ENCODE results near the gene TEAD1.

The TEAD1 gene

GRCh38 chr11:12768726-12769673, 94.8 kb downstream of the TEAD1 start:
- DNase-seq = no peak

DNA sequence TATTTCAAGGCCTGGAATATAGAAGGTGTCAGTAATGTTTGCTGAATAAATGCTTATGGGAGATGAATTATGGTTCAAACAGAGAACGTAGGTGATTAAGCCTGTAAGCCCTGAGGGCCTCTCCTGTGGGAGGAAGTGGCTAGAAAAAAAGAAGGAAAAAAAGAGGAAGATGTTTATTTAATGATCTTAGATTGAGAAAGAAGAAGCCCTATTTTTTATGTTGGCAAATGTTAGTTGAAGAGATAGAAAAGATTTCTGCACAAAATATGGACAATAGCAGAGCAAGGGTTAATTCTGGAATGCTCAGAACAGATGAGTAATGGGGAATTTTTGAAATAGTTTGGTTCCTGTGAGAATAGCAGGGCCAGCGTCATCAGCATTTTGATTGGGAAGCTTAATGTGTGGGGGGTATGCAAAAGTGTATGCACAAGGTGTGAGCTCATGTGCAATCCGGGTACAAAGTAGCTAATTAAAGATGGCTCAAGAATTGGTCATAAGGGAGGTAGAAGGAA, 95.7 kb downstream of the TEAD1 start:
- DNase-seq = no peak

- no peak for DNase-seq
These were observed 96.2 kb downstream of the TEAD1 start for GRCh38 chr11:12770435-12770834.

DNA sequence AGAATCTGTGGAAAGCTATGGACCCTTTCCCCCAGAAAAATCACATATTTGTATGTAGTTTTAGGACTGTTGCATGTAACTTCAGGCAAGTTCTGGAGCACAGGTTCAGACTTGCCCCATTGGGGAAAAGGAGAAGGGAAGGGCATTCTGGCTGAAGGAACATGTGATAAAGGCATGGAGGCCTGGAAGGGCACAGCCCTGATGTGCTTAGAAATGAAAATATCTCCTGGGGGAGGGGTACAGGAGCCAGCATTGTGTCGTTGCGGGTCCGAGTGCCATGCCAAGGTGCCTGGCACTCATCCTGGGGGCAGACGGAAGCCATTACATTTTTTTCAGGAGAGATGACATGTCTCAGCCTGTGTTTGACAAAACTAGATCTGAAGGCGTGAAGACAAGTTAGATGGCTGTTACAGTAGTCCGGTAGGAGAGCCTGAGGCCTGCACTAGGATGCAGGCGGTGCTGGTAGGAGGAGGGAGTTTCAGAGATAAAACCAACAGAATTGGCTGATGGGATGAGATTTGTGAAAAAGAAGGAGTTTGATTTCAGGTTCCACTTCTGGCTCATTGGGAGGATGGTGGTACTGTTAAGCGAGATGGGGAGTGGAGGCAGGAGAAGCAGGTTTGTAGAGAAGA, 96.9 kb downstream of the TEAD1 start:
- DNase-seq = no peak

DNA sequence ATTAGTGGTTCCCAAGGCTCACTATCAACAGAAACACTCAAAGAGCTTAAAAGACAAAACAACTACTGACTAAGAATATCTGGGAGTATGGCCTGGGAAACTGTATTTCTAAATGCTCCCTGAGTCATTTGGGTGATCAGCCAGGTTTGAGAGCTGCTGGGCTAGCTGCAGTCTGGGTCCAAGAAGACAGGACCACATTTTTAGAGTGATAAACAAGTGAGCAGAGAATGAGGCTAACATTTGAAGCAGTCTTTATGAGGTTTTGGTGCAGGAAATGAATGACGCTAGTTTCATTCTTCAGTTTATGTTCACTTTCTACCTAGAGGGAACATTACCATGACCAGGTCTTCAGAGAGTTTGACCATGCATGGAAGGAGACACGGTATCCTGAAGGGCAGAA, 97.7 kb downstream of the TEAD1 start:
- no peak for DNase-seq

DNA sequence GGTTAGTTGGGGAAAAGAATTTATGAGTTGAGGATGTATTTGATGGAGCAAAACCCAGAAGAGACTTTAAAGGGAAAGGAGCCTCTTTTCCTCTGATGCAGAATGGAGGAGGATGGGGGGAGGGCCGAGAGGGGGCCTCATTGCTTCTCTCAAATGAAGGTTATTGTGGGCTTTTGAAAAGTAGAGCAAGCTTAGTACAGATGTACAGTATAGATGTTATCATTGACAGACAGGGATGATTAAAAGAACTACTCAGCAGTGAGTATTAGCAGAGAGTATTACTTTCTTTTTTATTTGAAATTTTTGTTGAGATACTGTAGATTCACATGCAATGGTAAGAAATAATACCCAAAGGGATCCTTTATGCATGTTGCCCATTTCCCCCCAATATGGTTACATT, 98.1 kb downstream of the TEAD1 start:
- no peak for DNase-seq

- no peak for DNase-seq
These were observed 99.4 kb downstream of the TEAD1 start for GRCh38 chr11:12773591-12773990.

GRCh38 chr11:12775955-12776354, 101.7 kb downstream of the TEAD1 start:
- DNase-seq = no peak

- no peak for DNase-seq
These were observed 103.1 kb downstream of the TEAD1 start for GRCh38 chr11:12777208-12777874.

DNA sequence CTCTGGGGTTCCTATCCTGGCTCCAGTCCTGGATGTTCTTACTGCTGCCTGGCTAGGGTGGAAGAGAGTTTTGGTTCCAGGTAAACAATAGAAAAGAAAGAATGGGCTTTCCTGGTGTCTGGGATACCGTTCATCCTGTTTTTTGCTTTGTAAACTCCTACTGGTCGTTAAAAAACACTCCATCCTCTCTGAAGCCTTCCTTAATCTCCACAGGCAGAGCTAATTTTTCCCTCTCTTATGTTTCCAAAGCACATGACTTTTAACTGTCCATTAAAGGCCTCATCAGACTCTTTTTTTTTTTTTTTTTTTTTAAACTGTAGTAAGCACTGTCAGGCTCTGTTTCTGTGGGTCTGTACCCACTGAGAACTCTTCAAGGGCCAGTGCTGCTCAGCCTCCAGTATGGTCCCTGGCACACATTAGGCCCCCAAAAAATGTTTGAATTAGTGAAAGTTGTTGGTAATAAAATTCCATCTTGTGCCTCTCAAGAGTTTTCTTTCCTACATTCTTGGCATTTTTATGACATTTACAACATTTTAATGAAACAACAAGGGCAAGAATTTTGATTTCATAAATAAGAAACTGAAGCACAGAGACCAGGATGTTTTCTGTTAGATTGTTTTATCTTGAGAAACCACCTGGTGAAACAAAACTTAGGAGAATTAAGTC, 104.2 kb downstream of the TEAD1 start:
- DNase-seq = no peak

DNA sequence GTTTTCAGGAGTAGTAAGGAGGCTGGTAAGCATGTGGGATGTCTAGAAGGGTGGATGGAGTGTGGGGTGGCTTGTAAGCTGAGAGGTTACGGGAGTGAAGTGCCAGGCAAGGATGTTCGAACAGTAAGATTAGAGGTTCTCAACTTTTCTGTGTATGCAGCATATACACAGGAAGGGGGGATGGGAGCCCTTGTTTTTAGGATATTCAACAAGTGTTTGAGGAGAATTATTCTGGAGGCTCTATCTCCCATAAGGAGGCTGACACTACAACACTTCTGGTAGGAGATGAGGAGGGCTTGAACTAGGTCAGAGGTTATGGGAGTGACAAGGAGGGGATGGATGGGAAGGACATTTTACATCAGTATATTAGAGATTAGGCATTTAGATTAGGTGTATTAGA, 109.5 kb downstream of the TEAD1 start:
- DNase-seq = no peak

DNA sequence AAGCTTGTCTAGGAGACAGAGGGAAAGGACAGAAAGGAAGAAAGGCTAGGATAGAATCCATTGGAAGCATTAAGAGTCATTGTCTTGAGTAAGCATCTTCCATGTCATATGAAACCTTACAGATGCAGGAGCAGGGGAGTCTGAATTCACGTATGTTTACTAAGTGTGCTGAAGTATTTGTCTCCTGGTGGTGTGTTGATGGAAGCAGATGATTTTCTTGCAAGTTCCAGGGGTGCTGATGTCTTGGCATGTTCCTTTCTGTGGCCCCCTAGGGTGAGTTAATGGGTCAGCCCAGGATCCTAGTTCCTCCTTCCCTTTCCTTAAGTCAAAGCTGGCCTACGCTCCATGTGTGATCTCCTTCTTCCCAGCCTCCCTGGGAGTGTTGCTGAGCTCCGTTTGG, 110.2 kb downstream of the TEAD1 start:
- DNase-seq = no peak

DNA sequence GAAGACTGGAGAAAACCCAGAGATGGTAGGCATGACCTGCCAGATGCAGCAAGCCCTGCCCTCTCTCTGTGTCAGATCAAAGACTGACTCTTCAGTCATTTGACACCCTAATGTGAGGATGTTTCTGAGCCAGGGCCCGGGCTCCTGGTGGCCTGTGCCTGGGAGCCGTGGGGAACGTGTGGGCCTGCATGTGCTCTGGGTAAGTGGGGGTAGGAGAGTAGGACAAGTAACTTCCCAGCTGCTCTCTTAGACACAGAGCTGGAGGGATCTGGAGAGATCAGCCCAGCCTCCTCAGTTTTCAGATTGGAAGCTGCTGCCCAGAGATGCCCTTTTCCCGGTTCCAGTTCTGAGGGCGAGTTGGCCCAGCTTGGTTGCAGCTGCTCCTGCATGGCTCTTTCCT, 110.8 kb downstream of the TEAD1 start:
- no peak for DNase-seq

- peak; percentile 68 for DNase-seq
These were observed 111.7 kb downstream of the TEAD1 start for GRCh38 chr11:12785901-12786300.

DNA sequence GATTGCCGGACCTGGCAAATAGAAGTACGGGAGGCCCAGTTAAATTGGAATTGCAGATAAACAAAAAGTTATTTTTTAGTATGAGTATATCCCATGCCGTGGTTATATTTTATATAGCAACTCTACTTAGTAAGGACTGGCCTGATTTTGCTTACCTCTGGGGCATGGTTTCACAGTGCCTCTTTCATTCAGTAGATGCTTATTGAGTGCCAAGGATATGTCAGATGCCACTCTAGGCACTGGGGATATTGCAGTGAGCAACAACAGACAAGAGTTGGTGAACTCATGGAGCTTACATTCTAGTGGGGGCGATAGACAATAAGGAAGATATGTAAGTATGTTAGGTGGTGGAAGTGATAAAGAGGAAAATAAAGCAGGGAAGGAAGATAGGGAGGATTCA, 112.2 kb downstream of the TEAD1 start:
- no peak for DNase-seq

- no peak for DNase-seq
These were observed 112.7 kb downstream of the TEAD1 start for GRCh38 chr11:12786891-12787290.

- DNase-seq = no peak
These were observed 113.6 kb downstream of the TEAD1 start for GRCh38 chr11:12787847-12788246.

GRCh38 chr11:12789054-12789453, 114.8 kb downstream of the TEAD1 start:
- no peak for DNase-seq

GRCh38 chr11:12789596-12790215, 115.5 kb downstream of the TEAD1 start:
- DNase-seq = no peak

- DNase-seq = no peak
These were observed 116.8 kb downstream of the TEAD1 start for GRCh38 chr11:12790861-12791616.

DNA sequence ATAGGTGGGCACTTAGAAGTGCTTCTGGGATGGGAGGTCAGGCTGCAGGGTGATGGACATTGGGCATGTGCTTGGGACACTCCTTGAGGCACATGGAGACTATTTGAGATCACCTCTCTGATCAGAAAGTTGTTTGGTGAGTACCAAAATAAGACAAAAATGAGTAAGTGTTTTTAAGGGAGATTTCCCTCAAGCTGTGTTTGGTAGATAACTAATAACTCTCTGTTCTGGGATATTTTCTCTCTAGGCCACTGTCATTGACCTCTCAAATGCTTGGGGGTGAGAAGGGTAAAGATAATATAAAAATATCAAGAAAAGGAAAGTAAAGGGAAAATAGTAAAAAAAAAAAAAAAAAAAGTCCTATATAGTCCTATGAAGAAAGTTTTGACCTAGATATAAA, 117.8 kb downstream of the TEAD1 start:
- no peak for DNase-seq

DNA sequence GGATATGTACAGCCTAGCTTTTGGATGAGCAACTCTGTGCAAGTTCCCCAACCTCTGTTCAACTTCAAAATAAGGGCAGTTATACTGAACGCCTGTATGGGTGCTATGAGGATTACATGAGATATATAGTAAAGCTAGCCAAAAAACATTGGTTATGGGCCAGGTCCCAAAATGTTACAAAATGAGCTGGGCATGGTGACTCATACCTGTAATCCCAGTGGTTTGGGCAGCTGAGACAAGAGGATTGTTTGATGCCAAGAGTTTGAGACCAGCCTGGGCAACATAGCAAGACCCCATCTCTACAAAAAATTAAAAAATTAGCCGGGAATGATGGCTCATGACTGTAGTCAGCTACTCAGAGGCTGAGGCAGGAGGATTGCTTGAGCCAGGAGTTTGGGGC, 118.4 kb downstream of the TEAD1 start:
- no peak for DNase-seq

Data from NCI-H774 (cell line).